ENCODE data around the gene TNFAIP8L3.

- no peak for TF ChIP-seq POLR2A (IDR thresholded peaks at IDR 0.05; ENCODE audit: low read depth, low read length)
- no peak for TF ChIP-seq POLR2AphosphoS5 (IDR thresholded peaks at IDR 0.05; ENCODE audit: low read depth, low read length)
- no peak for TF ChIP-seq TAF1 (IDR thresholded peaks at IDR 0.05; ENCODE audit: borderline replicate concordance, low read depth, low read length)
These were observed 27.2 kb downstream of the TNFAIP8L3 start for GRCh38 chr15:51067510-51067909.

Data from GM12892 (cell line).